ENCODE data around the gene FGFRL1. TPM values are rescaled to one million over a fixed set of nuclear protein-coding genes. Genes with fewer than 3 reads are reported as not detected.

Gene FGFRL1
- polyA plus RNA-seq, 1 donor from 2014 or later = 0.97 TPM

GRCh38 chr4:996997-997374 lies 14.4 kb upstream of the FGFRL1 start:
- no peaks in the 10 kb centered on the region for H3K9me2 ChIP-seq (ENCODE audit: insufficient read depth, low read length)
- H3K4me3 ChIP-seq (ENCODE audit: low read length) = peak overlapping the region; percentile 28
- no peaks in the 10 kb centered on the region for H4K20me1 ChIP-seq (ENCODE audit: insufficient read depth)
- H3K9ac ChIP-seq (ENCODE audit: low read length) = peak overlapping the region; percentile 20
- H3K9me3 ChIP-seq (ENCODE audit: low read length) = peaks cover 4% of the 10 kb centered on the region
- peaks cover 34% of the 10 kb centered on the region for H3K27me3 ChIP-seq (ENCODE audit: insufficient read depth, low read depth, low read length)
- TF ChIP-seq, protein P1, sequence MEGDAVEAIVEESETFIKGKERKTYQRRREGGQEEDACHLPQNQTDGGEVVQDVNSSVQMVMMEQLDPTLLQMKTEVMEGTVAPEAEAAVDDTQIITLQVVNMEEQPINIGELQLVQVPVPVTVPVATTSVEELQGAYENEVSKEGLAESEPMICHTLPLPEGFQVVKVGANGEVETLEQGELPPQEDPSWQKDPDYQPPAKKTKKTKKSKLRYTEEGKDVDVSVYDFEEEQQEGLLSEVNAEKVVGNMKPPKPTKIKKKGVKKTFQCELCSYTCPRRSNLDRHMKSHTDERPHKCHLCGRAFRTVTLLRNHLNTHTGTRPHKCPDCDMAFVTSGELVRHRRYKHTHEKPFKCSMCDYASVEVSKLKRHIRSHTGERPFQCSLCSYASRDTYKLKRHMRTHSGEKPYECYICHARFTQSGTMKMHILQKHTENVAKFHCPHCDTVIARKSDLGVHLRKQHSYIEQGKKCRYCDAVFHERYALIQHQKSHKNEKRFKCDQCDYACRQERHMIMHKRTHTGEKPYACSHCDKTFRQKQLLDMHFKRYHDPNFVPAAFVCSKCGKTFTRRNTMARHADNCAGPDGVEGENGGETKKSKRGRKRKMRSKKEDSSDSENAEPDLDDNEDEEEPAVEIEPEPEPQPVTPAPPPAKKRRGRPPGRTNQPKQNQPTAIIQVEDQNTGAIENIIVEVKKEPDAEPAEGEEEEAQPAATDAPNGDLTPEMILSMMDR (IDR thresholded peaks at IDR 0.05; ENCODE audit: poor library complexity, severe bottlenecking) = no peak
- TF ChIP-seq POLR2AphosphoS5 (IDR thresholded peaks at IDR 0.05) (no peak), SMC3 (conservative IDR thresholded peaks at IDR 0.05; ENCODE audit: poor library complexity) (no peak), REST (IDR thresholded peaks at IDR 0.05; ENCODE audit: borderline replicate concordance) (no peak)
- no peaks in the 10 kb centered on the region for H3K36me3 ChIP-seq (ENCODE audit: insufficient read depth, low read length)
- H3F3A ChIP-seq (ENCODE audit: insufficient read depth, low read length, poor library complexity, severe bottlenecking) = no peaks in the 10 kb centered on the region
- H3K27ac ChIP-seq (ENCODE audit: low read length) = no peak overlapping the region
- no peaks in the 10 kb centered on the region for H3K79me2 ChIP-seq (replicated peaks; ENCODE audit: insufficient read depth, low read length)
- no peak overlapping the region for H3K4me2 ChIP-seq (ENCODE audit: low read length)
- H2AFZ ChIP-seq (ENCODE audit: low read depth, low read length) = no peak overlapping the region

DNA sequence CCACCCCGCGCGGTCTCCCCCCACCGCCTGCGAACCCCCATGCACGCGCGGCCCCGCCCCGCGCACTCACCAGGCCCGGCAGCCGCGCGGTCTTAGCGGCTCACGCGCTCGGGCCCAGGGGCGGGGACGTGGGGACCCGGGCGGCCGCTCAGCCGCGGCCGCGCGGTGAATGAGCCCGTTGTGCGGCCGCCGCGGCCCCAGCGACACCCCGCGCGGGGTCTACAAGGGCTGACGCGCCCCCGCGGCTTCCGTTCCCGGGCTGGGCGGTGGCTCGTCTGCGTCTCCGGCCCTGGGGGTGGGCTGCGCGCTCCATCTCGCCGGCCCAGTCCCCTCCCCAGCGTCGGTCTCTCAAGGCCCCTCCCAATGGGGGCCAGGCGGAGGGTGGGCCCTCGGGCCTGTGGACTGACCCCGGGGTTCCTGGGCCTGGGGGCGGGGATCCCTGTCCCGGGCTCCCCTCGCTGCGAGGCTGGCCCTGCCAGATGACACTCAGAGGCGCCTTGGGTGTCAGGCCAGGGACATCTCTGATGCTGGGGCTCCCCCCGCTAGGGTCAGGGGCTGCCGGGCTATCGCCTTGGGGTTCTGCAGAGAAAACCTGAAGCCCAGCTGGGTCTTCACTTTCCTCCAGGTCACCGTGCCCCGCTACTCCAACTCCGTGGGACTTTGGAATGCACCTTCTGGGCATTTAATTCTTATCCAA lies 13.9 kb upstream of the FGFRL1 start:
- TF ChIP-seq EP300 (conservative IDR thresholded peaks at IDR 0.05; ENCODE audit: poor library complexity, severe bottlenecking) = no peak
- no peak for TF ChIP-seq EZH2 (IDR thresholded peaks at IDR 0.05; ENCODE audit: borderline replicate concordance, insufficient read depth, low read length, poor library complexity, severe bottlenecking)
- Histone ChIP-seq H3K27me3 (ENCODE audit: insufficient read depth, low read depth, low read length) (peaks cover 39% of the 10 kb centered on the region), H3K4me3 (ENCODE audit: low read length) (peak overlapping the region; percentile 59), H3K9me3 (ENCODE audit: low read length) (peaks cover 4% of the 10 kb centered on the region), H3K9ac (ENCODE audit: low read length) (peak overlapping the region; percentile 38), H3K27ac (ENCODE audit: low read length) (no peak overlapping the region), H3K9me2 (ENCODE audit: insufficient read depth, low read length) (no peaks in the 10 kb centered on the region), H4K20me1 (ENCODE audit: insufficient read depth) (no peaks in the 10 kb centered on the region), H3K4me2 (ENCODE audit: low read length) (no peak overlapping the region), H3F3A (ENCODE audit: insufficient read depth, low read length, poor library complexity, severe bottlenecking) (no peaks in the 10 kb centered on the region), H3K79me2 (replicated peaks; ENCODE audit: insufficient read depth, low read length) (no peaks in the 10 kb centered on the region), H3K36me3 (ENCODE audit: insufficient read depth, low read length) (no peaks in the 10 kb centered on the region), H2AFZ (ENCODE audit: low read depth, low read length) (no peak overlapping the region)

DNA sequence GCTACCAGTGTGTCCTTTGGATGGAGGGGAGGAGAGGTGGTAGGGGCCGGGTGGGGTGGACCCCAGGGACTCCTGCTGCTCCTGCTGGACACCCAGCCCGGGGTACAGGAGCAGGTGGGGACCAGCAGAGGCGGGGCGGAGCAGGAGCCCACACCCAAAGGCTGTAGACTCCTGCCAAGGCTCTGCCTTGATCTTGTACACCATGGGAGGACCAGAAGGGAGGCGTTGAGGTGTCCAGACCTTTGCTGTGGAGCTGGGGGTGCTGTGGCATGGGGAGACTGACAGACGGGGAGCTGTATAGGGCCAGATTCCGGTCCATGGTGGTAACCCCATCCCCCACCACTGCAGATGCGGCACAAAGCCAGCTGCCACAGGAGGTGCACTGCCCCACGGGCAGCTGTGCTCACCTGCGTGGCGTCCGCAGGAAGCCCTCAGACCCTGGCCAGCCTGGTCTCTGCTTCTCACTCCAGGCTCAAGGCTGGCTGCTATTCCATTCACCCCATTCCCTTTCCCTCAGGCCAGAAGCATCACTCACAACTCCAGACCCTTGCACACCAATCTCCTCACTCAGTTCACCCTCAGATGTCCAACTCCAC lies 13.2 kb upstream of the FGFRL1 start:
- TF ChIP-seq EZH2 (IDR thresholded peaks at IDR 0.05; ENCODE audit: borderline replicate concordance, insufficient read depth, low read length, poor library complexity, severe bottlenecking) (no peak), RAD21 (conservative IDR thresholded peaks at IDR 0.05) (no peak), POLR2AphosphoS5 (IDR thresholded peaks at IDR 0.05) (no peak), TAF1 (IDR thresholded peaks at IDR 0.05; ENCODE audit: low read depth) (no peak), EP300 (conservative IDR thresholded peaks at IDR 0.05; ENCODE audit: poor library complexity, severe bottlenecking) (no peak), MXI1 (conservative IDR thresholded peaks at IDR 0.05; ENCODE audit: poor library complexity, severe bottlenecking) (no peak), SMC3 (conservative IDR thresholded peaks at IDR 0.05; ENCODE audit: poor library complexity) (no peak), REST (IDR thresholded peaks at IDR 0.05; ENCODE audit: borderline replicate concordance) (no peak)
- TF ChIP-seq, protein P1 (IDR thresholded peaks at IDR 0.05; ENCODE audit: poor library complexity, severe bottlenecking) = no peak
- Histone ChIP-seq H3K27ac (ENCODE audit: low read length) (no peak overlapping the region), H3K36me3 (ENCODE audit: insufficient read depth, low read length) (no peaks in the 10 kb centered on the region), H3F3A (ENCODE audit: insufficient read depth, low read length, poor library complexity, severe bottlenecking) (no peaks in the 10 kb centered on the region), H3K9ac (ENCODE audit: low read length) (no peak overlapping the region), H3K4me3 (ENCODE audit: low read length) (no peak overlapping the region), H3K79me2 (replicated peaks; ENCODE audit: insufficient read depth, low read length) (no peaks in the 10 kb centered on the region), H2AFZ (ENCODE audit: low read depth, low read length) (no peak overlapping the region), H3K9me2 (ENCODE audit: insufficient read depth, low read length) (no peaks in the 10 kb centered on the region), H4K20me1 (ENCODE audit: insufficient read depth) (no peaks in the 10 kb centered on the region), H3K27me3 (ENCODE audit: insufficient read depth, low read depth, low read length) (peaks cover 43% of the 10 kb centered on the region), H3K4me2 (ENCODE audit: low read length) (no peak overlapping the region), H3K9me3 (ENCODE audit: low read length) (peaks cover 4% of the 10 kb centered on the region)

Data from neural cell (in vitro differentiated cells).